Neural crest cell (in vitro differentiated cells): ENCODE measurements around the gene FBXL3. TPM values are rescaled to one million over a fixed set of nuclear protein-coding genes. Genes with fewer than 3 reads are reported as not detected.
A peak's percentile ranks its signal among the peaks of the same experiment; 100 is the strongest.

ENCODE experiments used
- DNase-seq: peaks from one replicate; pipeline ENCODE4 v3.0.0; 2021; ENCODE audit warnings: low read depth, mixed read lengths, low spot score
- H3K27ac Mint-ChIP-seq: one replicate; pipeline ENCODE4 v1.8.0; 2021; ENCODE audit warnings: mild to moderate bottlenecking, mixed read lengths; ENCODE audit not compliant: unreplicated experiment
- H3K27me3 Mint-ChIP-seq: 2 replicates; pipeline ENCODE4 v1.8.0; 2021; ENCODE audit warnings: low read depth, mild to moderate bottlenecking, mixed read lengths
- H3K36me3 Mint-ChIP-seq: 2 replicates; pipeline ENCODE4 v1.8.0; 2021; ENCODE audit warnings: low read depth, mild to moderate bottlenecking, mixed read lengths
- H3K4me1 Mint-ChIP-seq: 2 replicates; pipeline ENCODE4 v1.8.0; 2021; ENCODE audit warnings: mixed read lengths
- H3K4me3 Mint-ChIP-seq: one replicate; pipeline ENCODE4 v1.8.0; 2021; ENCODE audit warnings: mild to moderate bottlenecking, mixed read lengths
- H3K9me3 Mint-ChIP-seq: 2 replicates; pipeline ENCODE4 v1.8.0; 2021; ENCODE audit warnings: mixed read lengths
- long read RNA-seq: library from polyadenylated mRNA; unstranded; transcript quantifications from one replicate; pipeline ENCODE4 v2.0.0, GENCODE V29; 2020
- total RNA-seq: library from RNA; stranded (reverse); gene quantifications from 2 replicates; pipeline ENCODE4 v1.2.1, GENCODE V29; 2021
- TF ChIP-seq, protein P1 (sequence below): fragments of 200-600 bp; sonication (generic); conservative IDR thresholded peaks from 2 replicates; pipeline ENCODE4 v1.5.0; 2021; ENCODE audit warnings: antibody characterized with exemption, mild to moderate bottlenecking

The FBXL3 gene, protein sequence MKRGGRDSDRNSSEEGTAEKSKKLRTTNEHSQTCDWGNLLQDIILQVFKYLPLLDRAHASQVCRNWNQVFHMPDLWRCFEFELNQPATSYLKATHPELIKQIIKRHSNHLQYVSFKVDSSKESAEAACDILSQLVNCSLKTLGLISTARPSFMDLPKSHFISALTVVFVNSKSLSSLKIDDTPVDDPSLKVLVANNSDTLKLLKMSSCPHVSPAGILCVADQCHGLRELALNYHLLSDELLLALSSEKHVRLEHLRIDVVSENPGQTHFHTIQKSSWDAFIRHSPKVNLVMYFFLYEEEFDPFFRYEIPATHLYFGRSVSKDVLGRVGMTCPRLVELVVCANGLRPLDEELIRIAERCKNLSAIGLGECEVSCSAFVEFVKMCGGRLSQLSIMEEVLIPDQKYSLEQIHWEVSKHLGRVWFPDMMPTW
- 21.7 and 25.1 TPM in 2 replicates for total RNA-seq
- long read RNA-seq, partial matches to known transcripts: 1 of 4 reads
- long read RNA-seq, other reads (novel, unspliced or antisense): 3 of 4 reads

DNA sequence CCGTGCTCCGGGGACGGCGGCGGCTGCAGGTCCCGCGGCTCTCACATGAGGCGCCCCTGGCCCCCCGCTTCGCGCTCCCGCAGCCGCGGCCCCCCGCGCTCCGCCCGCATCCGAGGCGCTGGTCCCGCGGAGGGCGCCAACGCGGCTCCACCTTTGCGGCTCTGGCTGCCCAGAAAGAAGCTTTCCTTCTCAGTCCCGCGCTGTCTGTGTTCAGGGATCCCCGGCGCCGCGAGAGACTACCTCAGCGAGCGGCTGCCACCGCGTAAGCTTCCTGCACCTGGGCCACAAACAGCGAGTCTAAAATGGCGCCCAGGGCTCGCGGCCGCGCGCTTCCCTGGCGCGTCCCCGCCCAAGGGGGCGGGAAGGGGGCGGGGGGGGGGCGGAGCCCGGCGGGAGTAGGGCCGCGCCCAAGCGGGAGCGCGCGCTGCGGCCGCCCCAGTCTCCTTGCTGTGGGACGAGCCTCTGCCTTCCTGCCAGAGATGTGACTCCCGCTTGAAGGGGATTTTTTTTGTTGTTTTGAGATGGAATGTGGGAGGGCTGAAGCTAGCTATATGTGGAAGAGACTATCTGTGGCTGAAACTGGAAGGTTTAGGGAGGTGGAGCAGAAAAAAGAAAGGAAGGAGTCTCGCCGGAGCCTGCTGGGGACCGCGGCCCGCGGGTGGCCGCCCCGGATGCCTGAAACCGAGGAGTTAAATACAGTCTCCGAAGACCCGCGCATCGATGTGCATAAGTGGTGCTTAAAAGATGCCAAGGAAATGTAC lies at the start of gene FBXL3:
Gene FBXL3, minus strand, starts transcription at position 299 of the 761 bp plus-strand sequence. CDS start 5,299 bp downstream, outside the sequence.
- peak within 1 kb of the TSS; percentile 99 for H3K27ac Mint-ChIP-seq
- H3K9me3 Mint-ChIP-seq: no peaks in the 10 kb centered on the region
- DNase-seq: peak; percentile 65
- peak within 1 kb of the TSS; percentile 98 for H3K4me3 Mint-ChIP-seq
- H3K4me1 Mint-ChIP-seq: peaks cover 63% of the 10 kb centered on the region
- peaks cover 3% of the 10 kb centered on the region for H3K36me3 Mint-ChIP-seq
- TF ChIP-seq, protein P1, sequence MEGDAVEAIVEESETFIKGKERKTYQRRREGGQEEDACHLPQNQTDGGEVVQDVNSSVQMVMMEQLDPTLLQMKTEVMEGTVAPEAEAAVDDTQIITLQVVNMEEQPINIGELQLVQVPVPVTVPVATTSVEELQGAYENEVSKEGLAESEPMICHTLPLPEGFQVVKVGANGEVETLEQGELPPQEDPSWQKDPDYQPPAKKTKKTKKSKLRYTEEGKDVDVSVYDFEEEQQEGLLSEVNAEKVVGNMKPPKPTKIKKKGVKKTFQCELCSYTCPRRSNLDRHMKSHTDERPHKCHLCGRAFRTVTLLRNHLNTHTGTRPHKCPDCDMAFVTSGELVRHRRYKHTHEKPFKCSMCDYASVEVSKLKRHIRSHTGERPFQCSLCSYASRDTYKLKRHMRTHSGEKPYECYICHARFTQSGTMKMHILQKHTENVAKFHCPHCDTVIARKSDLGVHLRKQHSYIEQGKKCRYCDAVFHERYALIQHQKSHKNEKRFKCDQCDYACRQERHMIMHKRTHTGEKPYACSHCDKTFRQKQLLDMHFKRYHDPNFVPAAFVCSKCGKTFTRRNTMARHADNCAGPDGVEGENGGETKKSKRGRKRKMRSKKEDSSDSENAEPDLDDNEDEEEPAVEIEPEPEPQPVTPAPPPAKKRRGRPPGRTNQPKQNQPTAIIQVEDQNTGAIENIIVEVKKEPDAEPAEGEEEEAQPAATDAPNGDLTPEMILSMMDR: no peak
- H3K27me3 Mint-ChIP-seq: no peaks in the 10 kb centered on the region

DNA sequence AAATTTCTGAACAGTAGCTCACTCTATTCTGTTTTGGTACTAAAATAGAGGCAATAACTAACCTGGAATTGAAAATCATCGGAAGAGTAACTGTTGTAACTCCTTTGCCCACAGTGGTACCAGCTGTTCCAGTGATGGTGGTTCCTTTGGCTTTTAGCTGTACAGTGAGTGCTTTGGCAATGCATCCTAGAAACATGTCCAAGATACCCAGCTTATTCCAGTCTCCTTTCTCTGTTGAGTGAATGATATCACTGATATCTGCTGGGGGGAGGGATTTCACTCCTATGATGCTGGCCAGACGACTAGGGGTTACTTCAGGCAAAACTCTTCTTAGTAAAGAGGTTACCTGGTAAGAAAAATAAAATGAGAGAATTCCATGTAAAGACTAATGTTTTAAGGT lies 40.6 kb upstream of the FBXL3 start:
- no peak for DNase-seq
- H3K27me3 Mint-ChIP-seq: no peaks in the 10 kb centered on the region
- peaks cover 8% of the 10 kb centered on the region for H3K36me3 Mint-ChIP-seq
- H3K4me3 Mint-ChIP-seq: no peak overlapping the region
- TF ChIP-seq, protein P1: no peak
- no peaks in the 10 kb centered on the region for H3K9me3 Mint-ChIP-seq
- H3K4me1 Mint-ChIP-seq: no peaks in the 10 kb centered on the region
- no peak overlapping the region for H3K27ac Mint-ChIP-seq

DNA sequence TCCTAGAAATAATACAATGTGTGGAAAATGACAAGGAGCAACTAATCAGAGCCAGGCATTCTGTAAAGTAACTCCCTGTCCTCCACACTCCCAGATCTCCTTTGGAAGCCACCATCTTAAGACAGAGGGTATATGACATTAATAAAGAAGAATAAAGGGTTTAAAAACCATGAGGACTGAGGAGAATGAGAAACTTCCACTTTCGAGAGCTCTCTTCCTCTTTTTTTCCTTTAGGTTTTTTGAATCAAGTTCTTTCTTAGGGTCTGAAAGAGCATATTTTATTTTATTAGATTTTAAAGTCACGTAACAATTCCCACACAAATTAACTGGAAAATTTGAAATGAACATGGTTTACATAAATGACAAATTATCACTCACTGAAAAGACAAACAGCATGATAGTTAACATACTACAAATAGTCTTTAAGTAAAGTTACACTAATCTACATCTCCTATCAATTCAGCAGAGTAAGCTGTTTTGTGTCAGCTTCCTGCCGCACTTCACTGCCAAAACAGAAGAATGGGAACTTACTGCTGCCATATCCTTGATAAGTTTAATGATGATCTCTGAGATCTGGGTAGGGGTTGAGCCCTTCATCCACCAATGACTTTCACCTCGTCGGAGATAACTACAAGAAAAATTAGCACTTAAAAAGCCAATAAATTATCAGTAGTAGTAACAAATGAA lies 38.6 kb upstream of the FBXL3 start:
- Mint-ChIP-seq H3K4me1 (no peaks in the 10 kb centered on the region), H3K27me3 (no peaks in the 10 kb centered on the region), H3K36me3 (peaks cover 6% of the 10 kb centered on the region), H3K27ac (no peak overlapping the region), H3K4me3 (no peak overlapping the region), H3K9me3 (no peaks in the 10 kb centered on the region)
- DNase-seq: no peak
- TF ChIP-seq, protein P1: no peak

DNA sequence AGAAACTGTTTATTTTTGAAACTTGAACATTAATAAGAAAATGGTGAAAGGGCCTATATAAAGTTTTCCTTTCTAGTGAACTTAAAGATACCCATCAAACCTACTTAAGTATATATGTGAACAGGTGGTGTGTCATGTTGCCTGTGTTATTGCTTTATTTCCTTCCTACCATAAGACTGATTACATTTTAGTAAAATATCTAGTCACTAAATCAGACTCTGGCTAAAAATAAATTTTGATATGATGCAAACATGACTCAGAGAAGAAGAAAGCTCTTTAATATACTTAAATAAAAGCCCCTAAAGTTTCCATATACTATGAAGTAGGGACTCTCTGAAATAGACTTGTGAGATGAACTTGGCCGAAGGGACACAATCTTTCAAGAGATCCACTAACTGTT lies 35.1 kb upstream of the FBXL3 start:
- Mint-ChIP-seq H3K27ac (no peak overlapping the region), H3K27me3 (no peaks in the 10 kb centered on the region), H3K9me3 (no peaks in the 10 kb centered on the region), H3K36me3 (peaks cover 6% of the 10 kb centered on the region), H3K4me1 (no peaks in the 10 kb centered on the region), H3K4me3 (no peak overlapping the region)
- TF ChIP-seq, protein P1: no peak
- DNase-seq: no peak

DNA sequence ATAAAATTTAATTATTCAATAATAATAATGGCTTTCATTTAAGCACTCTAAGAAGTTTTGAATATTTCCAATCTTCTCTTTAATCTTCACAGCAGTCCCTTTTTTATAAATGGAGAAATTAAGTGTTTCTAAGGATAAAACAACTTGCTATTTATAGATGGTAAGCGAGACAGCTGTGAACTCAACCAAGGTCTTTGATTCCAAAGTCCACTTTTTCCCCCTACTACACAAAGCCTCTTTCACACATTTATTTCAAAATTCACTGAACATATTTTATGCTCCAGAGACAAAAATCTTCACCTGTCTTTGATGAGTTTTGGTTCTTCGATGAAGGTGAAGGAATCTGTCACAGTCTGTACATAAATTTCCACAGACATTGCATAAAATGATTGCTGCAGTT lies 34.4 kb upstream of the FBXL3 start:
- TF ChIP-seq, protein P1: no peak
- Mint-ChIP-seq H3K27ac (no peak overlapping the region), H3K4me1 (no peaks in the 10 kb centered on the region), H3K4me3 (no peak overlapping the region), H3K9me3 (no peaks in the 10 kb centered on the region), H3K36me3 (peaks cover 10% of the 10 kb centered on the region), H3K27me3 (no peaks in the 10 kb centered on the region)
- no peak for DNase-seq
